ENCODE data around the gene IFRD2. TPM values are rescaled to one million over a fixed set of nuclear protein-coding genes. Genes with fewer than 3 reads are reported as not detected.

The IFRD2 gene
- total and polyA plus RNA-seq, 2 of the 13 experiments (the other 11 are each of a cell fraction or from before 2014, with no cell fraction given): 32.8 to 96.1 TPM

GRCh38 chr3:50266836-50267235 is 25.4 kb downstream of the IFRD2 start:
- Histone ChIP-seq H3K27ac (ENCODE audit: extremely low read length, insufficient read depth, low read length) (peak overlapping the region; percentile 96), H3K79me2 (ENCODE audit: insufficient read depth, low read length) (peaks cover 32% of the 10 kb centered on the region), H2AFZ (ENCODE audit: low read length) (no peak overlapping the region), H4K20me1 (ENCODE audit: insufficient read depth, low read length) (no peaks in the 10 kb centered on the region), H3K4me3 (replicated peaks in 1 of 3; ENCODE audit: insufficient read depth in 1 of 3, low read depth in 2 of 3, low read length in 3 of 3) (peak overlapping the region in 1 of 3 experiments; percentile 83; a peak in 2 of 6 replicates), H3K4me2 (ENCODE audit: low read depth, low read length) (peak overlapping the region; percentile 98; the same call in 1 of the 2 replicates), H3K9ac (ENCODE audit: insufficient read depth, low read depth, low read length) (peak overlapping the region; percentile 94), H3K4me1 (ENCODE audit: insufficient read depth, low read length) (peaks cover 88% of the 10 kb centered on the region), H3K9me3 (ENCODE audit: low read length) (no peaks in the 10 kb centered on the region), H3K27me3 (ENCODE audit: control insufficient read depth in 1 of 2, insufficient read depth in 2 of 2, low read length in 2 of 2) (no peaks in the 10 kb centered on the region; a peak in 1 of 5 replicates), H3K36me3 (replicated peaks in 1 of 2; ENCODE audit: control insufficient read depth in 1 of 2, insufficient read depth in 2 of 2, low read length in 2 of 2) (no peaks in the 10 kb centered on the region; a peak in 2 of 5 replicates)
- ATAC-seq (no peak), DNase-seq (ENCODE audit: low spot score) (no peak), FAIRE-seq (no peak)
- TF ChIP-seq ZFP36L2 (CRISPR knock-in tag; IDR thresholded peaks at IDR 0.05) (no peak), ZNF20 (CRISPR knock-in tag; IDR thresholded peaks at IDR 0.05) (no peak), ZNF773 (CRISPR knock-in tag; IDR thresholded peaks at IDR 0.05; ENCODE audit: borderline replicate concordance) (no peak), AHR (CRISPR knock-in tag; IDR thresholded peaks at IDR 0.05) (no peak), HOXA3 (CRISPR knock-in tag; IDR thresholded peaks at IDR 0.05) (no peak), ZNF614 (CRISPR knock-in tag; IDR thresholded peaks at IDR 0.05; ENCODE audit: borderline replicate concordance) (no peak), JUN (CRISPR knock-in tag; IDR thresholded peaks at IDR 0.05) (no peak), AKAP8 (CRISPR knock-in tag; IDR thresholded peaks at IDR 0.05) (no peak), KLF16 (CRISPR knock-in tag; IDR thresholded peaks at IDR 0.05) (no peak), HNRNPL (IDR thresholded peaks at IDR 0.05; ENCODE audit: low read depth, low read length) (no peak)
- 77% methylated on average over 4 of the region's 7 CpGs for WGBS (ENCODE audit: low lambda C conversion rate)
- ChIA-PET CTCF (ENCODE audit: low intra/inter-chr PET ratio, low total read pairs) (no interaction called here), POLR2A (interaction anchor here (1.1 to 3.2 kb wide), 6 partner anchors 17 to 71 kb away, joined by 3 to 14 read pairs (median 9); partner anchors contain the start of genes IFRD2 and SLC38A3)
- BruUV-seq (replicated peaks): no TSS peak
- in situ Hi-C loops (cut with HindIII; ENCODE audit: extremely low pct_ligation_motif_present, low pct_unique_long_range_greater_than_20kb): no loop called here
- intact Hi-C loops (cut with micrococcal nuclease; ENCODE audit: unreplicated experiment): no loop called here

DNA sequence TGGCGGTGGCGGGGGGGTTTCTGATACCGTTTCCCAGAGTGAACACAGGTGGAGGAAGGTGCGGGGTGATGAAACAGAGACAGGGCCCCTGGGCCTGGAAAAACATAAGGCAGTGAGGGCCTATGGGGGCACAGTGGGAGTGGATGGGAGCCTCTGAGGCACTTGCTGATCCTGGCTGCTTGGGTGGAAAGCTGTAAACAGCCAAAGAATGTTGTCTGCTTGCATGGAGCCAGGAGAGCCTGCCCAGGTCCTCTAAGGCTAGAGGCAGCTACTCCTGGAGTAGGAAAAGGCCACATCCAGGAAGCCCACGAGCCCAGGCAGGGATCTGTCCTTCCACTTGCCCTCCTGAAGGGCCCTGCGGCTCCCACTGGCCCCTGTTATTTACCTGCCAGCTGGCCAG is 26.2 kb downstream of the IFRD2 start:
- H3K27me3 ChIP-seq (ENCODE audit: control insufficient read depth in 1 of 2, insufficient read depth in 2 of 2, low read length in 2 of 2): no peaks in the 10 kb centered on the region; a peak in 1 of 5 replicates
- peak overlapping the region; percentile 98 for H3K4me2 ChIP-seq (ENCODE audit: low read depth, low read length)
- no peak for DNase-seq (ENCODE audit: low spot score)
- peak overlapping the region; percentile 94 for H3K9ac ChIP-seq (ENCODE audit: insufficient read depth, low read depth, low read length)
- peaks cover 88% of the 10 kb centered on the region for H3K4me1 ChIP-seq (ENCODE audit: insufficient read depth, low read length)
- ChIA-PET CTCF (ENCODE audit: low intra/inter-chr PET ratio, low total read pairs) (no interaction called here), POLR2A (interaction anchor here (2.2 to 6.8 kb wide), 6 partner anchors 18 to 71 kb away, joined by 6 to 51 read pairs (median 13); partner anchors contain the start of genes HYAL3, IFRD2, NAA80 and SLC38A3)
- intact Hi-C loops (cut with micrococcal nuclease; ENCODE audit: unreplicated experiment) (no loop called here), in situ Hi-C loops (cut with HindIII; ENCODE audit: extremely low pct_ligation_motif_present, low pct_unique_long_range_greater_than_20kb) (no loop called here)
- no peaks in the 10 kb centered on the region for H3K9me3 ChIP-seq (ENCODE audit: low read length)
- no peaks in the 10 kb centered on the region; a peak in 2 of 5 replicates for H3K36me3 ChIP-seq (replicated peaks in 1 of 2; ENCODE audit: control insufficient read depth in 1 of 2, insufficient read depth in 2 of 2, low read length in 2 of 2)
- no peak overlapping the region for H2AFZ ChIP-seq (ENCODE audit: low read length)
- H3K4me3 ChIP-seq (replicated peaks in 1 of 3; ENCODE audit: insufficient read depth in 1 of 3, low read depth in 2 of 3, low read length in 3 of 3): no peak overlapping the region
- peaks cover 29% of the 10 kb centered on the region for H3K79me2 ChIP-seq (ENCODE audit: insufficient read depth, low read length)
- TF ChIP-seq SPEN (CRISPR knock-in tag; IDR thresholded peaks at IDR 0.05; ENCODE audit: low read depth) (no peak), HDAC2 (CRISPR knock-in tag; IDR thresholded peaks at IDR 0.05) (no peak), FOSL1 (CRISPR knock-in tag; IDR thresholded peaks at IDR 0.05; ENCODE audit: borderline replicate concordance) (no peak), ZBTB7B (CRISPR knock-in tag; IDR thresholded peaks at IDR 0.05) (peak; percentile 12; the same call in 1 of the 2 replicates)
- TF ChIP-seq, protein P1, sequence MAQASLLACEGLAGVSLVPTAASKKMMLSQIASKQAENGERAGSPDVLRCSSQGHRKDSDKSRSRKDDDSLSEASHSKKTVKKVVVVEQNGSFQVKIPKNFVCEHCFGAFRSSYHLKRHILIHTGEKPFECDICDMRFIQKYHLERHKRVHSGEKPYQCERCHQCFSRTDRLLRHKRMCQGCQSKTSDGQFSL (CRISPR knock-in tag; IDR thresholded peaks at IDR 0.05): 0 out of 2 replicates have a peak, but pooled peaks have one; percentile 48
- TF ChIP-seq, protein P2, sequence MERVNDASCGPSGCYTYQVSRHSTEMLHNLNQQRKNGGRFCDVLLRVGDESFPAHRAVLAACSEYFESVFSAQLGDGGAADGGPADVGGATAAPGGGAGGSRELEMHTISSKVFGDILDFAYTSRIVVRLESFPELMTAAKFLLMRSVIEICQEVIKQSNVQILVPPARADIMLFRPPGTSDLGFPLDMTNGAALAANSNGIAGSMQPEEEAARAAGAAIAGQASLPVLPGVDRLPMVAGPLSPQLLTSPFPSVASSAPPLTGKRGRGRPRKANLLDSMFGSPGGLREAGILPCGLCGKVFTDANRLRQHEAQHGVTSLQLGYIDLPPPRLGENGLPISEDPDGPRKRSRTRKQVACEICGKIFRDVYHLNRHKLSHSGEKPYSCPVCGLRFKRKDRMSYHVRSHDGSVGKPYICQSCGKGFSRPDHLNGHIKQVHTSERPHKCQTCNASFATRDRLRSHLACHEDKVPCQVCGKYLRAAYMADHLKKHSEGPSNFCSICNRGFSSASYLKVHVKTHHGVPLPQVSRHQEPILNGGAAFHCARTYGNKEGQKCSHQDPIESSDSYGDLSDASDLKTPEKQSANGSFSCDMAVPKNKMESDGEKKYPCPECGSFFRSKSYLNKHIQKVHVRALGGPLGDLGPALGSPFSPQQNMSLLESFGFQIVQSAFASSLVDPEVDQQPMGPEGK (CRISPR knock-in tag; IDR thresholded peaks at IDR 0.05): peak; percentile 23; the same call in 1 of the 2 replicates
- no peak for ATAC-seq
- BruUV-seq (replicated peaks): no TSS peak
- no peaks in the 10 kb centered on the region for H4K20me1 ChIP-seq (ENCODE audit: insufficient read depth, low read length)
- FAIRE-seq: no peak
- H3K27ac ChIP-seq (ENCODE audit: extremely low read length, insufficient read depth, low read length): peak overlapping the region; percentile 96
- WGBS (ENCODE audit: low lambda C conversion rate): 85% methylated on average over 4 of the region's 6 CpGs

Measured in HepG2 (cell line).